G401 (cell line): Measurements from ENCODE around the gene PAN3. TPM values are rescaled to one million over a fixed set of nuclear protein-coding genes. Genes with fewer than 3 reads are reported as not detected.

Source experiments
- DNase-seq: peaks from one replicate; pipeline ENCODE4 v3.0.0-alpha.2; 2015; ENCODE audit warnings: low spot score
- in situ Hi-C: cut with HindIII; loops from 2 replicates; pipeline ENCODE4 v1.10.0; 2016; ENCODE audit warnings: low sequenced_read_pairs, mixed read lengths
- total RNA-seq: library from RNA; depleted of rRNA; stranded (reverse); fragments of >200 nt; shearing (Covaris generic); gene quantifications from 2 replicates; pipeline ENCODE4 v1.2.3, GENCODE V29; 2014

The PAN3 gene
- total RNA-seq, 1 experiment from 2014 or later = 21.3 TPM

DNA sequence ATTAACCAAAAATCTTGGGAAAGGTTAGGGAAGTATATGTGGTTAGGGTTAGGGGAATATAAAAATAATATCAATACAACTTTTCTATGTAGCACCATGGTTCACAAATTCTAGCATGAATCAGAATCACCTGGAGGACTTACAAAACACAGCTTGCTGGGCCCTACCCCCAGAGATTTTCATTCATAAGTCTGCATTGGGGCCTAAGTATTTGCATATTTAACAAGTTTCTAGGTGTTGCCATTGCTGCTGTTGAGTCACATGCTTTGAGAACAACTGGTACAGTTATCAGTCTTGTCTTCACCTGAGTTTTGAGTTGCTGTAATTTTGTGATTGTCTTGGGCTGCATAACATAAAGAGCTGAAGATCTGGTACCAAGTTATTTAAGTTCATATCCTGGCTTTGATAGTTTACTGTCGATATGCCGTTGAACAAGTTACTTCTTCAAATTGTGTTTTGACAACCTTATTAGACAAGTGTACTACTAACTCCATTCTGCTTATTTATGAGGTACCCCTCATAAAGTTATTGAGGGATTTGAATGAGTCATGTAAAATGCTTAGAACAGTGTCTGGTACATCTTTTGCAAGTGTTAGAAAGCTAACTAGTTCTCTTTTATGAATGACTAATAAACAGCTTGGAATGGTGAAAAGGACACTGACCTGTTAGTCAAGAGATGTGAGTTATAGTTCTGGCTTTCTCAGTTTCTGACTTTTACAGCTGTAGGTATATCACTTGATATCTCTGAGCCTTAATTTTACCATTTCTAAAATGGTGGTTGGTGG is 132.9 kb downstream of the PAN3 start:
- in situ Hi-C loops = no loop called here
- DNase-seq = no peak

GRCh38 chr13:28273919-28274318 is 135.6 kb downstream of the PAN3 start:
- in situ Hi-C loops = no loop called here
- peak; percentile 16 for DNase-seq

GRCh38 chr13:28282451-28282850 is 144.1 kb downstream of the PAN3 start:
- in situ Hi-C loops = no loop called here

GRCh38 chr13:28283600-28283999 is 145.3 kb downstream of the PAN3 start:
- no peak for DNase-seq
- in situ Hi-C loops = no loop called here

More at GRCh38 chr13:28282451-28282850, 144.1 kb downstream of the PAN3 start:
- no peak for DNase-seq

- no peak for DNase-seq
- in situ Hi-C loops = no loop called here
Measured at GRCh38 chr13:28286263-28286662, 147.9 kb downstream of the PAN3 start.

DNA sequence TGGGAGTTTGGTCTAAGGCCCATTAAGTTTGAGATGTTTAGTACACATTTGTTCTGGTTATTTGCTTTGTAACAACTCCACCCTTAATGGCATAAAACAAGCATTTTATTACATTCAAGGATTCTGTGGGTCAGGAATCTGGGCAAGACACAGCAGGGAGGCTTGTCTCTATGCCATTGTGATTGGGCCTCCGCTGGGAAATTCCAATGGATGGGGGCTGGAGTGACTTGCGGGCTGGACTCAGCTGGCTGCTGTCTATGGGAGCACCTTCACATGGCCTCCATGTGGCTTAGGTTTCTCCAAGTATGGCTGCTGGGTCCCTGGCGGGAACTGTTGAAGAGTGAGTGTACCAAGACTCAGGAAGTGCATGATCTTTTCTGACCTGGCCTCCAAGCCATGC is 159.0 kb downstream of the PAN3 start:
- in situ Hi-C loops = no loop called here
- no peak for DNase-seq

GRCh38 chr13:28299916-28300315 is 161.6 kb downstream of the PAN3 start:
- in situ Hi-C loops = no loop called here
- peak; percentile 27 for DNase-seq

- in situ Hi-C loops = no loop called here
Measured at GRCh38 chr13:28301839-28302238, 163.5 kb downstream of the PAN3 start.

DNA sequence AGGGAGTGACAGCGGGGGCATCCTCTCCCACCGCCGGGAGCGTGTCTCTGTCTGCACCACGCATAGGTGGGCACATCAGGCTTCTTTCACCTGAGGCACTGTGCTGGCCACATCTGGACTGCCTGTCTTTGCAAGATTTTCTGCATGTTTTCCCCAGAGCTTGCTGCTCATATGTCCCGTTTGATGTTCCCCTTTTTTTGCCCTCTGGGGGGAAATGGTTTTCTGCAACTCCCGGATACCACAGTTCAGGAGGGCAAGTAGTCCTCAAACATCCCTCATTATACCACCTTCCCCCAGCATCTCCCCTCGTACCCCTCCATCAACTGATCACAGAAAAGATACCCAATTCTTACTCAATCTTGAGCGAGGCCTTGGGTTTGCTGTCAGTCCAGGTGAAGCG is 168.0 kb downstream of the PAN3 start:
- in situ Hi-C loops = no loop called here
- no peak for DNase-seq

More at GRCh38 chr13:28301839-28302238, 163.5 kb downstream of the PAN3 start:
- DNase-seq = no peak

DNA sequence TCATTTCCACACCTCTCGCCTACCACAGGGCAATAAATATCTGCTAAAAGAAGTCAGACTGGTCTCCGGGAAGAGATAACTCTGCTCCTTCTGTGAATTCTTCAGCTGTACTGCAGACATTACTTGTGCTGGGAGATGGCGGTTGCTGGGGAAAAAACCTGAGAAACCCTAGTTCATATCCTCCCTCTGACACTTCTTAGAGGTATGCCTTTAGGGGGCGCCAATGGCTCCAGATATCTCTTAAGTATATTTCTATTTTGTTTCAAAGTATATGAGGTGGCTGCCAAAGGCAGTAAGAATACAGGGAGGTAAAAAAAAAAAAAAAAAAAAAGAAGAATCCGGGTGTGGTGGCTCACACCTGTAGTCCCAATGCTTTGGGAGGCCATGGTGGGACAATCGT is 175.2 kb downstream of the PAN3 start:
- in situ Hi-C loops = no loop called here
- DNase-seq = no peak

GRCh38 chr13:28314879-28315278 is 176.5 kb downstream of the PAN3 start:
- DNase-seq = no peak
- in situ Hi-C loops = no loop called here

DNA sequence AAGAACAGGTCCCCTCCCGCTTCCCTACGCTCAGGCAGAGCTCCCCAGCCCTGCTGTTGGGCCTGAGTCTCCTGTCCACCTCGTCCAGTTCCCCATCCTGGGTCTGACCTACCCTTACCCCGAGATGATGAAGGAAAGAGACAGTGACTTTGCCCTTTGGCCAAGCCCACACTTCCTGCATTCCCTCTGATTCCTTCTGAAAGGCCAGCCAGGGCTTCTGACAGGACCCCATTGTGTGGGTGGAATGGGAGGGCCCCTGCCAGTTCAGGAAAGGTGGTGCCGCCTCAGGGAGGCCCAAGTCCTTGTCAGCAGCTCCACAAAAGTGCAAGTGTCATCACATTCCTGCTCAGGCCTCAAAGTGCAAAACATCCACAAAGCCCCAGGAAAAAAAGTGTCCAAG is 177.8 kb downstream of the PAN3 start:
- DNase-seq = no peak
- in situ Hi-C loops = no loop called here

GRCh38 chr13:28316836-28317235 is 178.5 kb downstream of the PAN3 start:
- in situ Hi-C loops = no loop called here
- DNase-seq = no peak

- DNase-seq = no peak
- in situ Hi-C loops = no loop called here
Measured at GRCh38 chr13:28318496-28318895, 180.2 kb downstream of the PAN3 start.

- in situ Hi-C loops = no loop called here
- no peak for DNase-seq
Measured at GRCh38 chr13:28319528-28319927, 181.2 kb downstream of the PAN3 start.

GRCh38 chr13:28320209-28320608 is 181.9 kb downstream of the PAN3 start:
- no peak for DNase-seq
- in situ Hi-C loops = no loop called here

DNA sequence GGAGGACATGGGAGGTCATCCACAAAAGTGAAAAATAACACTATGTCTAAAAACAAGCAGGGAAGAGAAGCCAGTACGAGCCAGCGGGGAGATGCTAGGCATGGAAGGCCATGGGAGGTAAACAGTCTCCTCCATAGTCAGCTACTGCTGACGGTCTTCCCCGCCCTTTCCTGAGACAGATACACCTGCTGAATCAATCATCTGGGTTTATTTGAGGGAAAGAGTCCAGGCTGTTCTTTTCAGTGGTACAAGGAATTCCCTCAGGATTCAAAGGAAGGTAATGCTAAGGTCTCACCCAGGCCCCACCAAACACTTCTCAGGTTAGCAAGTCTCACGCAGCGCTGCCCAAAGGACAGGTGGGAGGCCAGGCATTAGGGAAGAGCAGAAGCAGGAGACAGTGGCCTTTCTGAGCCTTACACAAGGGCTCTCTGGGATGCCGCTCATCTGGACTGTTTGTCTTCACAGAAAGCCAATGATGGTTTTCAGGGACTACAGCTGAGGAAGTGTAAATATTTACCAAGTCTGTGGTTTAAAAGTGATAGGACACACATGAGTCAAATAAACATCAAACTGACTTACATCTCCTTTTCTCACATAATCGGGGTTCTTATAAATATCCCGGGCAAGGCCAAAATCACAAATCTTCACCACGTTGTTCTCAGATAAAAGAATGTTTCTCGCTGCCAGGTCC is 182.7 kb downstream of the PAN3 start:
- no peak for DNase-seq
- in situ Hi-C loops = no loop called here

DNA sequence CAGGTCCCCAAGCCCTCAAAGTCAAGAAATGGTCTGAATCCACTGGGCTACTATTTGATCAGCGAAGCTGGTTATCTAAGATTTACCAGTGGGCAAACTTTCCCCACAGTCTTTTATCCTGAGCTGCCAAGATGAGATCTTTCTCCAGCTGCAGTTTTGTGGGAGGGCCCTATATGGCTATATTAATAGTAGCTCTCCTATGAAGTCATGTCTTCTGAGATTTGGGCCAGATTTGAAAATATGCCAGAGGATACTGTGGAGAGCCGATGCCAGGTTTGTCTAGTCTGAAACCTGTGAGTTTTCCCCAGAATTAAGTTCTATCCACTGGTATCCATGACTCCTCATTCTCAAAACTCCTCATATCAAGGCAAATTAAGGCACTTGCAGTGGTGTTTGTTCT is 183.4 kb downstream of the PAN3 start:
- DNase-seq = no peak
- in situ Hi-C loops = no loop called here

GRCh38 chr13:28322256-28322905 is 184.0 kb downstream of the PAN3 start:
- DNase-seq = no peak
- in situ Hi-C loops = no loop called here

GRCh38 chr13:28324181-28324789 is 185.9 kb downstream of the PAN3 start:
- DNase-seq = peak; percentile 75
- in situ Hi-C loops = no loop called here
